Dedifferentiated amniotic fluid mesenchymal stem cell (primary cell): ENCODE measurements around the gene ADARB2.

ENCODE experiments used
- DNase-seq: peaks from one replicate; pipeline ENCODE4 v3.0.0-alpha.2; 2016; ENCODE audit errors: extremely low spot score

Gene ADARB2

GRCh38 chr10:1154531-1155295, 582.6 kb downstream of the ADARB2 start:
- DNase-seq, result no peak

DNA sequence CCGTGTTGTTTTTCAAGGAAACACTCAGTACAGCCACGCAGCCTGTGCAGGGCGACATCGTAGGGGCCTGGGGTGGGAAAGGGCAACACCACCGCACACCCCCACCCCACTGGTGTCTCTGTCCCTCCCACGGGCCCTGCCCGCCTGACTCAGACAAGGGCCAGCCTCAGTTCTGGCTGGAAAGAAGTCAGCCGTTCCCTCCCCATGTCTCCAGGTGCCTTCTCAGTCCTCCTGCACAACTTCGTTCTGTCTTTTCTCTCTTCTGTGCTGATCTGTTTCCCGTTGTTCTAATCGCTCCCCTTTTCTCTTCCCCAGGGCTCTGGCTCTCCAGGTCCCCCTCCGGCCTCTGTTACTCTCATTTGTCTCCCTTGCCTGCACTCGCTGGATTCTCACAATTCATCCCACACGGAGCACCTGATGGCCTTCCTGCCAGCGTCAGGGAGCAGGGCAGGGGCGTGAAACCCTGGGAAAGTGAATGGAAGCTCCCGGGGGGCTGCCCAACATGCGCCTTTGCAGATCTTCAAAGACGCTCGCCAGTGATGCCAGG, 583.4 kb downstream of the ADARB2 start:
- no peak for DNase-seq

GRCh38 chr10:1153251-1153763, 584.0 kb downstream of the ADARB2 start:
- no peak for DNase-seq

DNA sequence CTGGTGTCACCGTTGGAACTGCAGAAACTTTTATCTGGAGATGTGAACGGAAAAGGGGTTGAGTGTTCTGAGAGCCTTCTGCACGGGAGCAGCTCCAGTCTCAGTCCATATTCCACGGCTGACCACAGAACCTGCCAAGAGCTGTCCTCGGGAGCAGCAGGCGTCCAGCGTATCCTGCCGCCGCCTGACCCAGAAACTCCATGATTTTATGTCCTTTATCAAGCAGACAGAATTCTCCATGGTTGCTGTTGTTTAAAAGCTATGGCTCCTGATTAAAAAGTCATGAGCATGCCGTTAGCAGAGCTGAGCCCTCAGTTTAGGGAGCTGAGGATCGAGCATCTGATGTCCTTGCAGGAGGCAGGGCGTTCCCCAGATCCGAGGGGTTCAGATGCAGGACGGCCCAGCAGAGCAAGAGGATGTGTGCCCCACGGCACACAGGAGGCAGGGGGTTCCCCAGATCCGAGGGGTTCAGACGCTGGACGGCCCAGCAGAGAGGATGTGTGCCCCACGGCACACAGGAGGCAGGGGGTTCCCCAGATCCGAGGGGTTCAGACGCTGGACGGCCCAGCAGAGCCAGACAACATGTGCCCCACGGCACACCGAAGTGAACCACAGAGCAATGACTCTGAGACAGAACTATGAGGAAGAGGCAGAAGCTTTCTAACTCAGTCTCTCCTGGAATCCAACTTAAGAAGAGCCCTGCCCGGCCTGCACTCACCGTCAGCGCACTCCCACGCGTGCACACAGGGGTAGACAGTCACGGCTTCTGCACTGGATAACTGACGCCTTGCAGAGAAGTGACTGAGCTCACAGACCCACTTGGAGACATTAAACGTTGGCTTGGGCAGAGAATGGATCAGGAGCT, 584.7 kb downstream of the ADARB2 start:
- DNase-seq, result no peak

DNA sequence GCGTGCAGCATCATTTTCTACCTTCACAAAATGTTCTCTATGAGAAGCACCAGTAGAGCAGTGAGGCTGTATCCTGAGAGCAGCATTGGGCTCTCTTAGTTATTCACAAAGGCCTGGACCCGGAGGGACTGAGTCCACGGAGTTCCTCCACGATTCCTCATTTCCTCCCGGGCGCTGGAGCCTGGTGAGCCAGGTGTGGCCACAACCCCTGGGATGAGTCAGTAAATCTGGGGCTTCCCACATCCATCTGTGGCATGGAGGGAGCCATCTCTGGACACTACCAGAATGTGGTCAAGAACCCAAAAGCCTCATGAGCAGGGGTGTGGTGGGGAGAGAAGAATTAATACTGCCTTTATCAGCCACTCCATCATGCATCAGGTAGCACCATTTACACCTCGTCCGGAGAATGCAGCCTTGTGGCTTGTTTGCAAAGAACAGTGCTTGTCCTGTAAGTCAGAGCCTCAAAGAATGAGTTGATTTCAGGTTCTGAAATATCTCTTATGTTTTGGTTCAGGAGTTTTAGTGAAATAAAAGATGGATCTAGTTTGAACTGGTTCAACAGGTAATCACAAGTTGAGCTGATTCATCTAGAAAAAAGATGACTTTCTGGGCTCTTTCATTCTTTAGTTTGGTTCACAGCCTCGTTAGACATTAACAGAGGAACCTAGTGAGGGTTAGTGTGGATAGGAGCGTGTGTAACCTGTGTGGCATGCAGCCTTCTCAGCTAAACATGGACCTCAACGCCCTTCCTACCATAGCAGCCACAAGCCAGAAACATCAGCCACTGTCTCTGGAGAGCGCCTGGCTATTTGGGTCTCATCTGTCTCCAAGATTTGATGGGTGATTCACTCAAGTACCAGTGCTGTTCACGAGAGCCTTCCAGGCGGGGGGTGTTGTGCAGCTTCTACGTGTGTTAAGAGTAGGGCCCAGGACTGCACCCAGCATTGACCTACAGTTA, 586.0 kb downstream of the ADARB2 start:
- no peak for DNase-seq

DNA sequence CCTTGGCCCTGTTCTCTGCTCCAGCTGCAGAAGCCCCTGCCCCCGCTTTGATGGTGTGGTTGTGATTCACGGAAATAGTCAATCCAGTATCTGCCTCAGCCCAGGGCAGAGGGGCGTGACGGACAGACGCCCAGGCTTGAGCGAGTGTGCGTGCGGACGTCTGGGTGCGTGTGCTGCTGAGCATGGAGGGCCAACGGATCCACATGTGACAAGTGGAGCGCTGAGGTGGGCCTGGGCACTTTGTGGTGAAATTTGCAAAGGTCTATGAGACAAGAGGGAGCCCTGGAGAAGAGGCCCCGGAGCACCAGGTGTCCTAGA, 586.7 kb downstream of the ADARB2 start:
- no peak for DNase-seq

- no peak for DNase-seq
Observed at GRCh38 chr10:1149793-1150637, 587.3 kb downstream of the ADARB2 start.

- no peak for DNase-seq
Observed at GRCh38 chr10:1148855-1149605, 588.3 kb downstream of the ADARB2 start.

GRCh38 chr10:1147810-1148209, 589.5 kb downstream of the ADARB2 start:
- DNase-seq, result no peak

DNA sequence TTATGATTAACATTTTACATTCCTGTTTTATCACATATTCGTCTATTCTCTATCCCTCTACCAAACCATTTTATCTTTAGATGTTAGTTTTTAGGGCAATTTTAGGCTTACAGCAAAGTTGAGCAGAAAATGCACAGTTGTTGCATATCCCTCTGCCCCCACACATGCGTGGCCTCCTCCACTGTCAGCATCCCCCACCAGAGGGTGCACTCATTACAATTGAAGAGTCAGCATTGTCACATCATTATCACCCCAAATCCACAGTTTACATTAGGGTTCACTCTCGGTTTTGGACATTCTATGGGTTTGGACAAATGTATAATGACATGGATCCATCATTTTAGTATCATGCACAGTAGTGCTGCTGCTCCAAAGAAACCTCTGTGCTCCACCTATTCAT, 594.7 kb downstream of the ADARB2 start:
- DNase-seq, result no peak

DNA sequence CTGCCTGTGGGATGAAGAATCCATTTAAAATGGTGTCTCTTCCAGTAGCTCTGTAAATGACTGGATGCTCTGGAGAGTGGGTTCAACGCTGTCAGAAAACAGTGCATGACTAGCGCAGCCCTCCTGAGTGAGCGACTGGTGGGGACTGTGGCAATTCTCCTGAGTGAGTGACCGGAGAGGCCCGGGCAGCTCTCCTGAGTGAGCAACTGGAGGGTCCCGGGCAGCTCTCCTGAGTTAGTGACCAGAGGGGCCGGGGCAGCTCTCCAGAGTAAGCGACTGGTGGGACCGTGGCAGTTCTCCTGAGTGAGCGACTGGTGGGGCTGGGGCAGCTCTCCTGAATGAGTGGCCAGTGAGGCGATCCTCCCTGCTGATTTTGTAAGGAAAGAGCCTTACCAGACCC, 595.6 kb downstream of the ADARB2 start:
- no peak for DNase-seq

DNA sequence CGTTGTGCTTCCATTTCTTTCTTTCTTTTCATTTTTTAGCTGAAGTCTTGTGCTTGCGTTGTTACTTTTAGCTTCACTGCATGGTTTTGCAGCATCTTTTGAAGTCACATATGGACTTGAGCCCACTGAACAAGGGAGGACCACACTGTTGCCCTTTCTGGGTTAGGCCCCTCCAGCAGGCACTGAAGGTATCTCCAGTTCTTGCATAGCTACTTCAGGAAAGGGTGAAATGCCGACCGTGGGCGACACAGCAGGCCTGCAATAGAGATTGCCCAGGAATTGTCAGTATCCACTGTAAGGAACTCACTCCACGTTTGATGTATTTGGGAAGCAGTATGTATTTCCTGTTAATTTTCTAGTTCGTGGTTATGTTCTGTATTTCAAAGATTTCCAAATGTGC, 596.1 kb downstream of the ADARB2 start:
- no peak for DNase-seq

- no peak for DNase-seq
Observed at GRCh38 chr10:1138529-1138928, 598.8 kb downstream of the ADARB2 start.

DNA sequence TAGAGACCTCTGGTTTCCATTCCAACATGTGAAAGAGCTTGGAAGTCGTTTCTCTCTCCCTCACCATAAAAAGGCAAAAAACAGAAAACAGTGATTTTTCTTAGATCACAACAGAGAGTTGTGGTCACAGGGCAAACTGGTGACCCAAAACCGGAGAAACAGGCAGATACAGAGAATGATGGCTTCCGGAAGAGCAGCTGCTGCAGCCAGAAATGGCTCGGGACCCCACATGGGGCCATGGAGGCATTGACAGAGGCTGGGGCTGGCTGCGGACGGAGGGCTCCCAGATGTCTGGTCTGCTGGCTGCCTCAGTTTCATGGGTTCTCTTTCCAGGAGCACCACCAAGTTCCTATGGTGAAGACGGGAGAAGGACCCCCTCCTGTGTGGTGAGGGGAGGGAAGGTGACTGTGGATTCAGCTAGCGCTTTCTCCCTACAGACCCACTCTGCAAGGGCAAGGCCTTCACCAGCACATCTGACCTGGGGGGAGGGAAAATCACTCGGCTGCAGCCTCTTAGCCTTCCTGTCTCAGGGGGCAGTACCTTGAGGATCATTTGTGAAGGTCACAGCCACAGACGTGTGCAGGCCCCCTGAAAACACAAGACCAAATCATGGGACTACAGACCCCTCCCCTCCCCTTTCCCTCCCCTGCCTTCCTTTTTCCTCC, 599.7 kb downstream of the ADARB2 start:
- DNase-seq, result no peak

GRCh38 chr10:1136268-1136667, 601.1 kb downstream of the ADARB2 start:
- no peak for DNase-seq

DNA sequence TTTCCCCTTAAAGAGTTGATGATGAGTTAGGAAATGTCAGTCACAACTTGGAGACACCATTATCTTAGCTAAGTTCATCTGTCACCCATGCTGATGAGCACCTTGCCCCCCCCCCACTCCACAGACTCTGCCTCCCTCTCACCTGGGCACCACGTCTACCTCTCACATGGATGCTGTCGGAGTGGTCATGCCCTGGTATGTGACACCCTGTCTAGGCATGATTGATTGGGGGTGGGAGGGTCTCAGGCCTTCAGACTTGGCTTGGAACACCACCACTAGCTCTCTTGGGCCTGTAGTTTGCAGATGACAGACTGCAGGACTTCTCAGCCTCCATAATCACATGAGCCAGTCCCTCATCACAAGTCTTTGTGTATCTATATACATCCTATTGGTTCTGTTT, 603.2 kb downstream of the ADARB2 start:
- no peak for DNase-seq

- no peak for DNase-seq
Observed at GRCh38 chr10:1133495-1134045, 603.8 kb downstream of the ADARB2 start.

DNA sequence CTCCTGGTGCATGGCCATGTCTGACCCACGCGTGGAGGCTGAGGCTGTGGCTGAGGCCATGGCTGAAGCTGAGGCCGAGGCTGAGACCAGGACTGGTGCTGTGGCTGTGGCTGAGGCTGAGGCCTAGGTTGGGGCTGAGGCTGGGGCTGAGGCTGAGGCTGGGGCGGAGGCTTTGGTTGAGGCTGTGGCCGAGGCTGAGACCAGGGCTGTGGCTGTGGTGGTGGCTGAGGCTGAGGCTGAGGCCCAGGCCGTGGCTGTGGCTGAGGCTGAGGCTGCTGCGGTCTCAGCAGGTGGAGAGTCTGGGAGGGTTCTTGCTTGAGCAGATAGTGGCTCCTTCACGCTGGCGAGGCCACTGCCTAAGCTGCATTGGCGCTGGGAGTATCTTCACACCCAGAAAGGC, 604.7 kb downstream of the ADARB2 start:
- no peak for DNase-seq
